GM18951 (cell line): ENCODE measurements around the gene ALX3.
"Not testable (repeated sequence)": the region's sequence is repeated elsewhere in the genome, so short reads cannot be mapped to it uniquely, and the experiment has no call there.

ENCODE experiments used
- POLR2A ChIP-seq: IDR thresholded peaks from 4 replicates; pipeline ENCODE4 v1.6.1; 2011; ENCODE audit warnings: mild to moderate bottlenecking; ENCODE audit not compliant: insufficient read length, insufficient read depth; ENCODE audit errors: extremely low read depth
- in situ Hi-C: fragments of 300-500 bp; cut with MboI; formaldehyde crosslinking; loops from one replicate; pipeline ENCODE4 v1.12.0; 2022; ENCODE audit warnings: low sequenced_read_pairs, mixed read lengths, inconsistent platforms; ENCODE audit not compliant: unreplicated experiment

Gene ALX3

DNA sequence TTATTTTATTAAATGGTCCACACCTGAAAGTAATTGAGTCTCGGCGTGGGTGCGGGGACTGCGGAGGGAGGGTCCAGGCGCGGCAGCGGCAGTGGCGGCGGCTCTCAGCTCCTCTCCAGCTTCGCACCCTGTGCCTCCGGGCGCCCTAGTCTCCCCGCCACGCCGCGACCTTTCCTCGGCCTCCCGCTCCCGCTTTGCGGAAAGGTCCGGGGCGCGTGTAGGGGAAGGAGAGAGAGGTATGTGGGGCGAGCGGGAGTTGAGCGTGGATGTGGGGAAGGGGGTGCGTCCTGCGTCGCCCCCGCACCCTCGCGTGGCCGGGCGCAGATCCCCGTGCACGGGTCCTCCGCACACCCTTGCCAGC is 13.4 kb upstream of the ALX3 start:
- no peak for TF ChIP-seq POLR2A
- in situ Hi-C loops = no loop called here

DNA sequence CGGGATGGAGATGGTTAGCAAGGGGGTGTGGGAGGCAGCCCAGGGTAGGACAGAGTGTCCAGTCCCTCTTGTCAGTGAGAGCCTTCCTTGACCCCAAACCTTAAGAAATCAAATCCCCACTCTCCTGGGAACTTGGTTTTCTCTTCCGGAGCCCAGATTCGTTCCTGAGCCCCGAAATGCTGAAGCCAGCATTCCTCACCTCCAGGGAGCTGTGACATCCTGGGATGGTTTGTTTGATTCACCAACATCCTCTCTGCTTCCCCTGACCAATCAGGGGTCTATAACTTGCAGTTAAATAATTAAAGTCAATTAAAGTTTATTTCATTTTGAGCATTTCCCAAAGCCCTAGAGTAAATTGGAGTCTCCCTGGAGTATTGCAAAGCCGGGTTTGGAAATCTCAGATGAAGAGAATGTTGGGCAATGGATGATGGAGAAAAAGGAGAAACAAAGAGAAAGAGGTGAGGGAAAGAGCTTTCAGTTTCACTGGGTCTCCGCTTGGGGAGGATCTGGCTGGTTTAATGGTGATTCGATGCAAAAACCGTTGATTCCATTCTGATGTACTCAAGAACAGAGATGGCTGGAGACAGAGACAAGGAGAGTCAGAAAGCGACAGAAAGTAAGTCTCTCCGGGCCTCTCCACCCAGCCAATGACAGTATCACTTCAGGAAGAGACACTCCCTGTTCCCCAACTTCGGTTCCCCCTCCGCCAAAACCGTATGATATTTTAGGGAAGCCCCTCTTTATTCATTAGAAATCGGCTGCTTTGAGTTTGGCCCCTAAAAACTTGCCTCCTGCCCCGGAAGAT is 12.8 kb upstream of the ALX3 start:
- no peak for TF ChIP-seq POLR2A
- in situ Hi-C loops = no loop called here

DNA sequence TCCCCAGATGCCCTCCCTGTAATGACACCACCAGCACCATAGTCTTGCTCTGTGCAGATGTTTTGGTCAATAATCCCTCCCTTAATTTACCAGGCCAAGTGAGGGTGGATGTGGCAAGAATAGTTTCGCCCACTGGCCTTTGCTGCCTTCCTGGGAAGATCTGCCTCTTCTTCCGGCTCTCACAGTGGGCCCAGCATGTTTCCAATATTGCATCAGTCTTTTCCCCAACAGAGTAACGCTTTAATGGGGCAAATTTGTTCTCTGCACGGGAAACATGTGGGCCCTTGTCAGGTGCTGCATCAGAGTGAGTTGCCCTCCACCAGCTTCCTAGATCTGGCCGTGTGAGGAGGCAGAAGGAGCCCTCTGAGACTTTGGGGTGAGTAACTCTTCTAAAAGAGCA is 12.0 kb upstream of the ALX3 start:
- no peak for TF ChIP-seq POLR2A
- in situ Hi-C loops = no loop called here

DNA sequence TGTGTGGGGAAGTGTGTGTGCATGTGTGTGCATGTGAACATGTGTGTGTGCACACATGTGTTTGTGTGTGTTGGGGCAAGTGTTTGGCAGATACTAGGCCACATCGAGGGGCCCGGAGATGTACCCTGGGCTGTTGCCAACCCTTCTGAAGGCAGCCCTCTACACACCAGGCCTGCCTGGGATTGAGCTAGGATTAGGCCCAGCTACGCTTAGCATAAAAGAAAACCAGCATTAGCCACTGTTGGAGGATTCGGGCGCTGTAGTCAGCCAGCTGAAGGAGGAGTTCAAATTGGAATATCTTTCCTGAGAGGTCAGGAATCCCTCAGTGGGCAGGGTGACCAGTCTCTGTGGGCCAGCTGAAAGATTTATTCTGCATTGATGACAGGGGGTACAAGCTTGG is 10.6 kb upstream of the ALX3 start:
- in situ Hi-C loops = no loop called here
- no peak for TF ChIP-seq POLR2A

DNA sequence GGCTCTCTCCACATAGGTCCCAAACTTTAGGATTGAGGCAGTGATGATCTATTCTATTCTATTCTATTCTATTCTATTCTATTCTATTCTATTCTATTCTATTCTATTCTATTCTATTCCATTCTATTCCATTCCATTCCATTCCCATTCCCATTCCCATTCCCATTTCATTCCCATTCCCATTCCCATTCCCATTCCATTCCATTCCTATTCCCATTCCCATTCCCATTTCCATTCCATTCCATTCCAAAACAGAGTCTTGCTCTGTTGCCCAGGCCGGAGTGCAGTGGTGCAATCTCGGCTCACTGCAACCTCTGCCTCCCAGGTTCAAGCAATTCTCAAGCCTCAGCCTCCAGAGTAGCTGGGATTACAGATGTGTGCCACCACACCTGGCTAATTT is 9.5 kb upstream of the ALX3 start:
- in situ Hi-C loops = not testable (repeated sequence)

DNA sequence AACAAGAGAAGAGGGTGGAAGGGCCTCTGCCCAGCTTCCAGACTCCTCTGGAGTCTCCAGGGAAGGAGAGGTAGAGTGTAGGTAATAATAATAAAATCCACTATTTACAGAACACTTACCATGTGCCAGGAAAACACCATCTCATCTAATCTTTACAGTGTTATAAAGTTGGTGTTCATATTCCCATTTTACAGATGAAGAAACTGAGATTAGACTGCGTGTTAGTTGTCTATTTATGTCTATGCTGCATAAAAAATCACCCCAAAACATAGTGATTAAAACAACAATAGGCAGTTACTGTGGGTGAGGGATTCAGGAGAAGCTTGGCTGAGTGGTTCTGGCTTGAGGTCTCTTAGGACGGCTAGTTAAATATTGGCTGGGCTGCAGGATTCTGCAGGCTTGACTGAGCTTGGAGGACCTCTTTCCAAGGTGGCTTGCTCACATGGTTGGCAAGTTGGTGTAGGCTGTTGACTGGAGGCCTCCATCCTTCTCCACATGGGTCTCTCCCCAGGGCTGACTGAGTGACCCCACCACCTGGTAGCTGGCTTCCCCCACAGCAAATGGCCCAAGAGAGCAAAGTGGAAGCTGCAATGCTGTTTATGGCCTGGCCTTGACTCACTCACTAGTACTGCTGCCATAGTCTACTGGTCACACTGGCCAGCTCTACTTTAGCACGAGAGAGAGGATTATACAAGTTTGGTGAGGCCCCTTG is 6.5 kb upstream of the ALX3 start:
- no peak for TF ChIP-seq POLR2A
- in situ Hi-C loops = no loop called here

DNA sequence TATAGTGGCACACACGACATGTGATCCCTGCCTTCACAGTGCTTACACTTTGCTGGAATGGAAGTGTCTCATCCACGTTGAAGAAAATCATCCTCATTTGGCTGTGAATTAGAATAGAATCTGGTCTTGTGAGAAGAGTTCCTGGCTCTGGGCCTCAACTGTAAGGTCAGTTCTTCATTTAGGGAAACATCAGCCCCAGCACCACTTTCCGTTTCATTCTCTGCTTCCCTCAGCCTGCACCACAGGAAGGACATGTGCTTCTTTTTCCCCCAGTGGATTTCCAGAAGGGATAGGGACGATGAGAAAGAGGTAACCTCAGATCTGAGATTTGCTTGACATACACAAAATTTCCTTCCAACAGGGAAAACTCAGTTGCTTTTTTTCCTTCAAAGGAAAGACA is 3.7 kb upstream of the ALX3 start:
- in situ Hi-C loops = no loop called here
- TF ChIP-seq POLR2A = no peak

DNA sequence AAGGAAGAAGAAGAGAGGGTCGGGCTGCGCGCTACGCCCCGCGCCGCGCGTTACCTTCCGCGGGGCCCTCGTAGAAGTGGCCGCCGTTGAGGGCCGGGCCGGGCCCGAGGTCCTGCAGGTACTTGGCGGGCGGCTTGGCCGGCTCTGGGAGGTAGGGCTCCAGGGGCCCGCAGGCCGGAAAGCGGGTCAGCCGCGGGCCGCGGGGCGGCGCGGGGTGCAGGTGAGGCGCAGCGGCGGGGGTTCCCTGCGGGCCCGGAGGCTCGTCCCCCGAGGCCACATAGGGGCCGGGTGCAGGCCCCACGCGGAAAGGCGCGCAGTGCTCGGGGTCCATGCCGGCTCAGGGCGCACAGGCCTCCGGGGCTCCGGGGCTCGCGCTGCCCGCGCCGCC is 196 bp downstream of the ALX3 start:
- in situ Hi-C loops = no loop called here
- TF ChIP-seq POLR2A = no peak

DNA sequence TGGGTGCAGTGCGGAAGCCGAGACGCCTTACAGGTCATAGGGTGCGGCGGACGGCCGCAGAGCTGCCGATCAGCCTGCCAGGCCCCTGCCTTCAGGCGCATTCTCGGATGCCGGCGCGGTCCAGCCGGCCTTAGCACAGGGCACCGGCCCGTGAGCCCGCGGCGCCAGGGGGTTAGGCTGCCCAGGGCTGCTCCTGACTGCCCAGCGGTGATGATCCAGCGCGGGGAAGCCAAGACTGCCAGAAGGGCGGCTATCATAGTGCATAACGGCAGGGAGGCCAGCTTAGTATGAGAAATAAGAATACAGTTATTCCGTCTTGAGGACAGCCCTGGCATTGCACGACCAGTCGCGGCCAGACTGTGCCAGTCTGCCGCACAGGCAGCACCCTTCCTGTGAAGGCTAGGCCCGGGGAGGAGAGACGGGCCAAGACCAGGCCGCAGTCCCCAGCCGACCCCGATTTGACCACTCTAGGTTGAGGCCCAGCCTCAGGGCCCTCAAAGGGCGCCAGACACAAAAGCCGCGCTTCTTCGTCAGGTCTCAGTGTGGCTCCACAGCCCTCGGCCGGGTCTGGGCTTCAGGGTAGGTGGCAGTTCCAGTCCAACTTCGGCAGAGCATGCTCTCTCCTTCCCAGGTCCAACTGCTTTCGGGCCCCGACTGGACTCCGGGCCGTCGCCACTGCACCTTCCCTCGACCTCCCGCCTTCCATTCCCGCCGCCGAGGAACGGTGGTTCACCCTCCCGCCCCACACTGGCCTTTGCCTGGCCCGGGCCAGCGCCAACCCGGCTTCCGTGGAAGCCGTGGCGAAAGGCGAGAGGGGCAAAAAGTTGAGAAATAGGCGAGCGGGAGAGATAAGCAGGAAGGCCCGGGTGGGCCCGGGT is 829 bp downstream of the ALX3 start:
- in situ Hi-C loops = no loop called here
- TF ChIP-seq POLR2A = no peak

DNA sequence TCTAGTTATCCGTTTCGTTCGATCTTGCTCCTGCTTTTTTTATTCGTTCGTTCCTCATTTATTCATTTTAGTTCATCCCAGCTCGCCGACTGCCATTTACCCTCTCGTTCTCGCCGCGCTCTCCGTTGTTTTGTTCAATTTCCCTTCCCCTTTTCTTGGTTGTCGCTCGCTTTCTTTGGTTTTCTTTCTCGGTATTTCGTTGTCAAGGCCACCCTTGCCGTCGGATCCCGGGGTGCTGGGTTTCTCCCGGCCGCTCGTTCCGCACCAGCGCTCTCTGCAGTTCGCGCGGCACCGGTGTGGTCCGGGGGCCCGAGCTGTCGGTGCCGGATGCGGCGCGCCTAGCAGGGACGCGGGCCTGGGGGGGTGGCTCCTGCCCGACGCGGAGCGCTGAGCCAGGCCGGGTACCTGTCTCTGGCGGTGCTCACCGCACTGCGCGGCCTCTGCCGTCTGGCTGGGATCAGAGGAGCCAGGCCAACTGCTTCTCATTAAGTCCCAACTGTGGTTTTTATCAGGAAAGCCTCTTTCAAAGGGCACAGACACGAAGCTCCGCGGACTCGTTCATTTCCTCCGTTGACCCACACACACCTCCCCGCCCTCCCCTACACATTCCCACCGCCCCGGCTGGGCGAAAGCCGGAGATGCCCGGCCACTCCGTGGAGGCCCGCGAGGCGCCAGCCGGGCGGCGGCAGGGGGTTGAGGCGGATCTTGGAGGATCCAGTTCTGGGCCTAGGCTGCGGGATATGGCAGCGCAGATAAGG is 1.6 kb downstream of the ALX3 start:
- no peak for TF ChIP-seq POLR2A
- in situ Hi-C loops = no loop called here

DNA sequence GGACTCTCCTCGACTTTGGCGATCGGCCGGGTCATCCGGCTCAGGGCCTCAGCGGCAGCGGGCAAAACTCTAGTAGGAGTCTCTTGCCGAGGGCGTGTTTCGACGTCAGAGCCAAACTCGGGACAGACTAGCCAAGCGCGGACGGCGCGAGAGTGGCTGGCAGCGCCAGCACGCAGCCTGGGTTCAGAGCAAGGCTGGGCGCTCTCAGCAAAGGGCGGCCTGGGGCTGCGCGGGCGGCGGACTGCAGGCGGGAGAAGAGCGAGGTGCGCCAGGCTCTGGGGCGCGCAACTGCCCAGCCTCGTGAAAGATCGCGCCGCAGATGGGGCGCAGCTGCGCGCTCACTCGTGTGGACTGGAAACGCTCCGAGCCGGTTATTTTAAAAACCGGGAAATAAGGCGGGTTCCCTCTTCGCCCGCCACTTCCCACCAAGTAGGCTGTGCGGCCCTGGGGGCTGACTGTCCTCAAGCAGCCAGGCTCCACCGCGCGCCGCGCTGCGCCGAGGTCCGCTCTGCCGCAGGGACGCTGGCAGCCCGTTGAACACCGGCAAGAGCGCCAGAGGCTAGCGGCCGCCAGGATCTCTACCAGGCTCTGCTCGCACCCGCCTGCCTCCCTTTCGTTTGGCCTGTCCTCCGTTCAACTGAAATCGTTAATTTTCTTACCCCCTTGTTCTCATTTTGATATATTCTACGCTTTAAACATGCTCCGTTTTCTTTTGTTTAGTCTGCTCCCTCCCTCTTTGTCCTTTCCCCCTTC is 2.4 kb downstream of the ALX3 start:
- no peak for TF ChIP-seq POLR2A
- in situ Hi-C loops = no loop called here

DNA sequence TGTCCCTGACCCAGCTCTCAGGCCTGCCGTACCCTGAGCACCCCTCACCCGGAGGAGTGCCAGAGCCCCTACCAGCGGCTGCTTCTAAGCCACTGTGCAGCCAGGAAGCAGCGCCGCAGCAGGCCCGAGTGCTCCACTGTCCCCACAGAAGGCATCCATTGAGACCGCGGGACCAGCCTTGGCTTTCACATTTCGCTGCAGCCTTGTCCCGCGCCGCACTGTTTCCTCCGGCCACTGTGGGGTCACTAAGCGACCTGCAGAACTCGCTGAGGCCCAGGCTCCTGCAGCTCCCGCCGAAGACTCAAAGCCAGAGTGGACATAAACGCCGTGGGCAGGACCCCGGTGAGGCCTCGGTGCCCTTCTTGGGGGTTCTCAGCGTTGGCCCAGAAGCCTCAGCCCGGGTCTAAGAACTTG is 3.0 kb downstream of the ALX3 start:
- in situ Hi-C loops = no loop called here

More for the DNA sequence above, 3.0 kb downstream of the ALX3 start:
- no peak for TF ChIP-seq POLR2A
